HepG2 (cell line): ENCODE data around the gene F2RL2. TPM values are rescaled to one million over a fixed set of nuclear protein-coding genes. Genes with fewer than 3 reads are reported as not detected.

Source experiments
- ATAC-seq: fragments of 200-7000 bp; cut with Tn5 transposase; 3 replicates; pipeline ENCODE4 v1.9.1; 2020; ENCODE audit warnings: mild to moderate bottlenecking, moderate library complexity
- BruUV-seq: library from RNA; stranded (reverse); fragments of 400-500 nt; replicated peaks from 2 replicates; lab custom pipeline; 2021; lab: Mats Ljungman, UMichigan
- CTCF ChIA-PET: fragments of 300-600 bp; formaldehyde crosslinking; extraction: SDS; loops from one replicate; lab custom pipeline; 2021; ENCODE audit warnings: low total read pairs, inconsistent platforms, low intra/inter-chr PET ratio; lab: Yijun Ruan, JAX
- POLR2A ChIA-PET: fragments of 350-600 bp; sonication (Branson Sonifier 250); formaldehyde crosslinking; loops from one replicate; lab custom pipeline; 2020; ENCODE audit warnings: antibody characterized with exemption, inconsistent platforms; lab: Yijun Ruan, JAX
- DNase-seq: peaks from one replicate; pipeline ENCODE4 v3.0.0-alpha.2; 2015; ENCODE audit warnings: low spot score
- FAIRE-seq: peaks from 3 replicates; lab custom pipeline; 2011; peaks lifted over from hg19 to GRCh38; lab: Jason Lieb, UNC
- H2AFZ ChIP-seq: one replicate; pipeline ENCODE4 v1.6.1; 2011; ENCODE audit warnings: low read length, inconsistent platforms
- H3K27ac ChIP-seq: fragments of 300-600 bp; 3 replicates; pipeline ENCODE4 v1.8.0; 2011; ENCODE audit warnings: mixed run types, mild to moderate bottlenecking, mixed read lengths, low read length, inconsistent platforms; ENCODE audit not compliant: insufficient read depth; ENCODE audit errors: extremely low read length
- H3K27me3 ChIP-seq, 2 experiments: fragments of 200-600 bp in 1 of 2; 2 replicates in 1 of 2; 3 replicates in 1 of 2; pipeline versions ENCODE4 v1.6.0 to v1.8.0; 2011; ENCODE audit warnings: low read length in 2 of 2, mild to moderate bottlenecking in 2 of 2, moderate library complexity in 2 of 2, inconsistent platforms in 1 of 2; ENCODE audit not compliant: insufficient read depth in 2 of 2, control insufficient read depth in 1 of 2
- H3K36me3 ChIP-seq, 2 experiments: fragments of 200-600 bp in 1 of 2; replicated peaks in 1 of 2; 2 replicates in 1 of 2; 3 replicates in 1 of 2; pipeline versions ENCODE4 v1.5.1 to v1.8.0; 2011; ENCODE audit warnings: low read length in 2 of 2, inconsistent platforms in 1 of 2; ENCODE audit not compliant: insufficient read depth in 2 of 2, control insufficient read depth in 1 of 2
- H3K4me1 ChIP-seq: 2 replicates; pipeline ENCODE4 v1.5.1; 2012; ENCODE audit warnings: low read length, inconsistent platforms; ENCODE audit not compliant: insufficient read depth
- H3K4me2 ChIP-seq: 2 replicates; pipeline ENCODE4 v1.6.0; 2011; ENCODE audit warnings: low read depth, low read length, inconsistent platforms
- H3K4me3 ChIP-seq, 3 experiments: fragments of 200-600 bp in 1 of 3; sonication (generic), shearing (Covaris generic) in 1 of 3; replicated peaks in 1 of 3; 2 replicates each; pipeline ENCODE4 v1.5.1; 2011 to 2016; ENCODE audit warnings: low read length in 3 of 3, inconsistent platforms in 2 of 3, low read depth in 2 of 3, mild to moderate bottlenecking in 2 of 3, control low read depth in 1 of 3, mixed read lengths in 1 of 3; ENCODE audit not compliant: insufficient read depth in 1 of 3
- H3K79me2 ChIP-seq: one replicate; pipeline ENCODE4 v1.6.1; 2011; ENCODE audit warnings: low read length, inconsistent platforms; ENCODE audit not compliant: insufficient read depth
- H3K9ac ChIP-seq: 2 replicates; pipeline ENCODE4 v1.6.0; 2011; ENCODE audit warnings: mild to moderate bottlenecking, low read depth, low read length, inconsistent platforms; ENCODE audit not compliant: insufficient read depth
- H3K9me3 ChIP-seq: 2 replicates; pipeline ENCODE4 v1.5.1; 2012; ENCODE audit warnings: mild to moderate bottlenecking, low read length
- H4K20me1 ChIP-seq: 2 replicates; pipeline ENCODE4 v1.6.0; 2011; ENCODE audit warnings: inconsistent platforms, mild to moderate bottlenecking, low read length, moderate library complexity; ENCODE audit not compliant: insufficient read depth
- DRAP1 ChIP-seq: IDR thresholded peaks from 2 replicates; pipeline ENCODE4 v1.6.1; 2016; ENCODE audit warnings: missing genetic modification reagents, missing compliant biosample characterization
- IKZF1 ChIP-seq: fragments of 450-650 bp; IDR thresholded peaks from 2 replicates; pipeline ENCODE4 v1.7.1; 2016
- KLF13 ChIP-seq: sonication (generic); formaldehyde crosslinking; IDR thresholded peaks from 2 replicates; pipeline ENCODE4 v1.4.0; 2020; ENCODE audit warnings: mild to moderate bottlenecking, missing genetic modification reagents
- LCORL ChIP-seq, 2 experiments: fragments of 450-650 bp in 1 of 2; sonication (generic) in 1 of 2; formaldehyde crosslinking in 1 of 2; IDR thresholded peaks; 2 replicates each; pipeline versions ENCODE4 v1.5.0 to v1.6.1; 2017 to 2020; ENCODE audit warnings: antibody characterized with exemption in 1 of 2, missing genetic modification reagents in 1 of 2
- MZF1 ChIP-seq: sonication (generic); formaldehyde crosslinking; IDR thresholded peaks from 2 replicates; pipeline ENCODE4 v1.8.1; 2023; ENCODE audit warnings: mild to moderate bottlenecking, missing genetic modification reagents, borderline replicate concordance
- THAP7 ChIP-seq: sonication (generic); formaldehyde crosslinking; IDR thresholded peaks from 2 replicates; pipeline ENCODE4 v1.8.1; 2023; ENCODE audit warnings: mild to moderate bottlenecking, missing genetic modification reagents
- THAP9 ChIP-seq: sonication (generic); formaldehyde crosslinking; IDR thresholded peaks from 2 replicates; pipeline ENCODE4; 2020; ENCODE audit warnings: missing genetic modification reagents, mild to moderate bottlenecking, borderline replicate concordance
- TOE1 ChIP-seq: sonication (generic); formaldehyde crosslinking; IDR thresholded peaks from 2 replicates; pipeline ENCODE4 v1.4.0; 2020; ENCODE audit warnings: mild to moderate bottlenecking, missing genetic modification reagents
- ZNF18 ChIP-seq: sonication (generic); formaldehyde crosslinking; IDR thresholded peaks from 2 replicates; pipeline ENCODE4 v1.8.0; 2022; ENCODE audit warnings: mild to moderate bottlenecking, missing genetic modification reagents; ENCODE audit not compliant: insufficient replicate concordance
- ZNF337 ChIP-seq: sonication (generic); formaldehyde crosslinking; IDR thresholded peaks from 2 replicates; pipeline ENCODE4 v1.5.1; 2020; ENCODE audit warnings: missing genetic modification reagents, low read depth, mild to moderate bottlenecking, borderline replicate concordance
- ZNF558 ChIP-seq: sonication (generic); formaldehyde crosslinking; IDR thresholded peaks from 2 replicates; pipeline ENCODE4 v1.9.0; 2022; ENCODE audit warnings: mild to moderate bottlenecking, missing genetic modification reagents, borderline replicate concordance
- ZNF570 ChIP-seq: sonication (generic); formaldehyde crosslinking; IDR thresholded peaks from 2 replicates; pipeline ENCODE4 v1.4.0; 2020; ENCODE audit warnings: mild to moderate bottlenecking, missing genetic modification reagents, borderline replicate concordance
- ZNF850 ChIP-seq: sonication (generic); formaldehyde crosslinking; conservative IDR thresholded peaks from 2 replicates; pipeline ENCODE4 v1.9.0; 2021; ENCODE audit warnings: mild to moderate bottlenecking, missing genetic modification reagents
- WGBS: methylation state at CpG from one replicate; pipeline ENCODE4 v1.1.6; 2017; ENCODE audit warnings: low lambda C conversion rate; 5-methylcytosine and 5-hydroxymethylcytosine counted together
- in situ Hi-C: cut with HindIII; loops from 2 replicates; pipeline ENCODE4 v1.10.0; 2017; ENCODE audit warnings: low pct_unique_long_range_greater_than_20kb; ENCODE audit not compliant: extremely low pct_ligation_motif_present
- intact Hi-C: fragments of 100-400 bp; cut with micrococcal nuclease; formaldehyde crosslinking; loops from one replicate; pipeline ENCODE4 v1.10.0; 2022; ENCODE audit not compliant: unreplicated experiment
- polyA plus RNA-seq, 8 experiments: library from polyadenylated mRNA; depleted of rRNA in 3 of 8; stranded (reverse) in 7 of 8; unstranded in 1 of 8; fragments of >200 nt; fragmentation: Illumina TruSeq in 4 of 8; extraction: Trizol in 4 of 8; gene quantifications; 2 replicates each; pipeline versions ENCODE4 v1.2.1 to v1.2.3, GENCODE V29; 2011 to 2016; ENCODE audit warnings: low read depth in 4 of 8, missing spikeins in 1 of 8, mixed read lengths in 1 of 8; ENCODE audit not compliant: insufficient read depth in 1 of 8
- total RNA-seq, 5 experiments: library from RNA; depleted of rRNA; stranded (reverse); fragments of >200 nt; fragmentation: Illumina TruSeq; extraction: Trizol; gene quantifications; 2 replicates each; pipeline ENCODE4 v1.2.3, GENCODE V29; 2016; ENCODE audit warnings: low read depth in 1 of 5

F2RL2 gene
- total and polyA plus RNA-seq, 2 of the 13 experiments (the other 11 are each of a cell fraction or from before 2014, with no cell fraction given) = not detected

GRCh38 chr5:76672242-76672641, 49.0 kb upstream of the F2RL2 start (continued):
- TF ChIP-seq ZNF558 (CRISPR knock-in tag) (no peak), DRAP1 (no peak), KLF13 (no peak)

GRCh38 chr5:76670508-76670907, 47.3 kb upstream of the F2RL2 start:
- WGBS = 98% methylated on average over 3 of the region's 3 CpGs

More at GRCh38 chr5:76670508-76670907, 47.3 kb upstream of the F2RL2 start:
- Histone ChIP-seq H3K27me3 (no peaks in the 10 kb centered on the region), H3K79me2 (no peaks in the 10 kb centered on the region), H3K9ac (no peak overlapping the region), H4K20me1 (no peaks in the 10 kb centered on the region), H3K9me3 (no peaks in the 10 kb centered on the region), H3K4me3 (no peak overlapping the region), H3K4me2 (no peak overlapping the region), H3K27ac (no peak overlapping the region), H3K4me1 (peaks cover 37% of the 10 kb centered on the region), H2AFZ (no peak overlapping the region), H3K36me3 (peaks cover 6 to 36% of the 10 kb centered on the region in 2 experiments)
- POLR2A ChIA-PET = no interaction called here
- ATAC-seq = no peak
- CTCF ChIA-PET = no interaction called here
- TF ChIP-seq ZNF850 (CRISPR knock-in tag) (no peak), LCORL (IDR thresholded peaks at IDR 0.05) (no peak), LCORL (CRISPR knock-in tag; IDR thresholded peaks at IDR 0.05) (no peak), MZF1 (CRISPR knock-in tag) (no peak), TOE1 (CRISPR knock-in tag) (no peak), ZNF570 (CRISPR knock-in tag) (no peak), THAP7 (no peak), ZNF18 (CRISPR knock-in tag) (no peak), ZNF337 (CRISPR knock-in tag) (no peak), IKZF1 (no peak), THAP9 (CRISPR knock-in tag) (no peak)
- DNase-seq = no peak
- intact Hi-C loops (no loop called here), in situ Hi-C loops (no loop called here)
- BruUV-seq = no TSS peak
- no peak for FAIRE-seq
